HG02763 (cell line): ENCODE data around the gene NOVA1.

ENCODE experiments used
- ATAC-seq: cut with Tn5 transposase; IDR thresholded peaks from one replicate; pipeline ENCODE4 v1.9.1; 2021; ENCODE audit warnings: mild to moderate bottlenecking, moderate library complexity; ENCODE audit not compliant: unreplicated experiment

The NOVA1 gene

GRCh38 chr14:26594148-26594547 is 3.7 kb downstream of the NOVA1 start:
- no peak for ATAC-seq

GRCh38 chr14:26593357-26593756 is 4.5 kb downstream of the NOVA1 start:
- no peak for ATAC-seq

GRCh38 chr14:26589925-26590324 is 7.9 kb downstream of the NOVA1 start:
- no peak for ATAC-seq

- ATAC-seq, result no peak
Observed at GRCh38 chr14:26577711-26578110, 20.1 kb downstream of the NOVA1 start.

- ATAC-seq, result no peak
Observed at GRCh38 chr14:26554069-26554772, 43.6 kb downstream of the NOVA1 start.

GRCh38 chr14:26549571-26549970 is 48.3 kb downstream of the NOVA1 start:
- no peak for ATAC-seq

GRCh38 chr14:26548406-26548805 is 49.4 kb downstream of the NOVA1 start:
- ATAC-seq, result no peak

GRCh38 chr14:26538176-26538575 is 59.7 kb downstream of the NOVA1 start:
- ATAC-seq, result no peak

- no peak for ATAC-seq
Observed at GRCh38 chr14:26531894-26532293, 65.9 kb downstream of the NOVA1 start.

GRCh38 chr14:26528415-26529182 is 69.2 kb downstream of the NOVA1 start:
- no peak for ATAC-seq

GRCh38 chr14:26527095-26527494 is 70.7 kb downstream of the NOVA1 start:
- ATAC-seq, result no peak

- ATAC-seq, result no peak
Observed at GRCh38 chr14:26526137-26526536, 71.7 kb downstream of the NOVA1 start.

- no peak for ATAC-seq
Observed at GRCh38 chr14:26525085-26525484, 72.7 kb downstream of the NOVA1 start.

- no peak for ATAC-seq
Observed at GRCh38 chr14:26522967-26523366, 74.9 kb downstream of the NOVA1 start.

- ATAC-seq, result no peak
Observed at GRCh38 chr14:26517771-26518170, 80.1 kb downstream of the NOVA1 start.

- no peak for ATAC-seq
Observed at GRCh38 chr14:26500028-26500427, 97.8 kb downstream of the NOVA1 start.

- ATAC-seq, result no peak
Observed at GRCh38 chr14:26499546-26499945, 98.3 kb downstream of the NOVA1 start.

GRCh38 chr14:26486922-26487321 is 110.9 kb downstream of the NOVA1 start:
- no peak for ATAC-seq

GRCh38 chr14:26484562-26484961 is 113.3 kb downstream of the NOVA1 start:
- ATAC-seq, result no peak

- ATAC-seq, result no peak
Observed at GRCh38 chr14:26478967-26479366, 118.9 kb downstream of the NOVA1 start.

- no peak for ATAC-seq
Observed at GRCh38 chr14:26466862-26467261, 131.0 kb downstream of the NOVA1 start.

GRCh38 chr14:26463136-26463535 is 134.7 kb downstream of the NOVA1 start:
- no peak for ATAC-seq
